HepG2 (cell line): ENCODE results near the gene FRMD3. TPM values are rescaled to one million over a fixed set of nuclear protein-coding genes. Genes with fewer than 3 reads are reported as not detected.

Source experiments
- ARID4A ChIP-seq: sonication (generic); formaldehyde crosslinking; IDR thresholded peaks from 2 replicates; pipeline ENCODE4 v1.5.0; 2020; ENCODE audit warnings: mild to moderate bottlenecking, missing genetic modification reagents, borderline replicate concordance
- BCL6 ChIP-seq: IDR thresholded peaks from 2 replicates; pipeline ENCODE4 v1.6.1; 2016; ENCODE audit warnings: missing genetic modification reagents, missing compliant biosample characterization
- FOXC1 ChIP-seq: sonication (generic); formaldehyde crosslinking; IDR thresholded peaks from 2 replicates; pipeline ENCODE4 v1.8.0; 2022; ENCODE audit warnings: mild to moderate bottlenecking, missing genetic modification reagents, borderline replicate concordance
- NR2F6 ChIP-seq, 2 experiments: IDR thresholded peaks; 2 replicates each; pipeline ENCODE4 v1.6.1; 2016; ENCODE audit warnings: antibody characterized with exemption in 1 of 2, mild to moderate bottlenecking in 1 of 2
- POGZ ChIP-seq: sonication (generic); formaldehyde crosslinking; IDR thresholded peaks from 2 replicates; pipeline ENCODE4 v1.4.0; 2020; ENCODE audit warnings: mild to moderate bottlenecking, missing genetic modification reagents
- SALL1 ChIP-seq: sonication (generic); formaldehyde crosslinking; IDR thresholded peaks from 2 replicates; pipeline ENCODE4 v1.8.0; 2022; ENCODE audit warnings: mild to moderate bottlenecking, missing genetic modification reagents
- SP140L ChIP-seq: sonication (generic); formaldehyde crosslinking; IDR thresholded peaks from 2 replicates; pipeline ENCODE4 v1.4.0; 2020; ENCODE audit warnings: missing genetic modification reagents, borderline replicate concordance
- ZBTB7A ChIP-seq: sonication (generic); formaldehyde crosslinking; IDR thresholded peaks from 2 replicates; pipeline ENCODE4 v1.8.0; 2022; ENCODE audit warnings: mild to moderate bottlenecking, missing genetic modification reagents
- ZFP91 ChIP-seq: sonication (generic); formaldehyde crosslinking; IDR thresholded peaks from 2 replicates; pipeline ENCODE4 v1.9.0; 2022; ENCODE audit warnings: missing genetic modification reagents, mild to moderate bottlenecking, borderline replicate concordance
- ZMYM4 ChIP-seq: sonication (generic); formaldehyde crosslinking; IDR thresholded peaks from 2 replicates; pipeline ENCODE4 v1.8.1; 2023; ENCODE audit warnings: mild to moderate bottlenecking, missing genetic modification reagents
- ZNF205 ChIP-seq: IDR thresholded peaks from 2 replicates; pipeline ENCODE4 v1.6.1; 2018; ENCODE audit warnings: missing biosample characterization, missing genetic modification reagents
- ZNF350 ChIP-seq: sonication (generic); formaldehyde crosslinking; IDR thresholded peaks from 2 replicates; pipeline ENCODE4 v1.4.0; 2020; ENCODE audit warnings: mild to moderate bottlenecking, low read depth, missing genetic modification reagents, borderline replicate concordance
- ZNF414 ChIP-seq: sonication (generic); formaldehyde crosslinking; IDR thresholded peaks from 2 replicates; pipeline ENCODE4 v1.5.0; 2020; ENCODE audit warnings: missing genetic modification reagents
- ZNF660 ChIP-seq: sonication (generic); formaldehyde crosslinking; IDR thresholded peaks from 2 replicates; pipeline ENCODE4 v1.5.1; 2020; ENCODE audit warnings: mild to moderate bottlenecking, low read depth, missing genetic modification reagents, borderline replicate concordance
- ZNF788 ChIP-seq: sonication (generic); formaldehyde crosslinking; IDR thresholded peaks from 2 replicates; pipeline ENCODE4 v1.5.0; 2020; ENCODE audit warnings: mild to moderate bottlenecking, missing genetic modification reagents, borderline replicate concordance
- polyA plus RNA-seq, 8 experiments: library from polyadenylated mRNA; depleted of rRNA in 3 of 8; stranded (reverse) in 7 of 8; unstranded in 1 of 8; fragments of >200 nt; fragmentation: Illumina TruSeq in 4 of 8; extraction: Trizol in 4 of 8; gene quantifications; 2 replicates each; pipeline versions ENCODE4 v1.2.1 to v1.2.3, GENCODE V29; 2011 to 2016; ENCODE audit warnings: low read depth in 4 of 8, missing spikeins in 1 of 8, mixed read lengths in 1 of 8; ENCODE audit not compliant: insufficient read depth in 1 of 8
- total RNA-seq, 5 experiments: library from RNA; depleted of rRNA; stranded (reverse); fragments of >200 nt; fragmentation: Illumina TruSeq; extraction: Trizol; gene quantifications; 2 replicates each; pipeline ENCODE4 v1.2.3, GENCODE V29; 2016; ENCODE audit warnings: low read depth in 1 of 5
- TF ChIP-seq, protein P1 (sequence below): sonication (generic); formaldehyde crosslinking; IDR thresholded peaks from 2 replicates; pipeline ENCODE4 v1.4.0; 2020; ENCODE audit warnings: missing genetic modification reagents, mild to moderate bottlenecking, borderline replicate concordance

Gene FRMD3
- total and polyA plus RNA-seq, 2 of the 13 experiments (the other 11 are each of a cell fraction or from before 2014, with no cell fraction given), result 3.2 to 7.7 TPM

- TF ChIP-seq, protein P1, sequence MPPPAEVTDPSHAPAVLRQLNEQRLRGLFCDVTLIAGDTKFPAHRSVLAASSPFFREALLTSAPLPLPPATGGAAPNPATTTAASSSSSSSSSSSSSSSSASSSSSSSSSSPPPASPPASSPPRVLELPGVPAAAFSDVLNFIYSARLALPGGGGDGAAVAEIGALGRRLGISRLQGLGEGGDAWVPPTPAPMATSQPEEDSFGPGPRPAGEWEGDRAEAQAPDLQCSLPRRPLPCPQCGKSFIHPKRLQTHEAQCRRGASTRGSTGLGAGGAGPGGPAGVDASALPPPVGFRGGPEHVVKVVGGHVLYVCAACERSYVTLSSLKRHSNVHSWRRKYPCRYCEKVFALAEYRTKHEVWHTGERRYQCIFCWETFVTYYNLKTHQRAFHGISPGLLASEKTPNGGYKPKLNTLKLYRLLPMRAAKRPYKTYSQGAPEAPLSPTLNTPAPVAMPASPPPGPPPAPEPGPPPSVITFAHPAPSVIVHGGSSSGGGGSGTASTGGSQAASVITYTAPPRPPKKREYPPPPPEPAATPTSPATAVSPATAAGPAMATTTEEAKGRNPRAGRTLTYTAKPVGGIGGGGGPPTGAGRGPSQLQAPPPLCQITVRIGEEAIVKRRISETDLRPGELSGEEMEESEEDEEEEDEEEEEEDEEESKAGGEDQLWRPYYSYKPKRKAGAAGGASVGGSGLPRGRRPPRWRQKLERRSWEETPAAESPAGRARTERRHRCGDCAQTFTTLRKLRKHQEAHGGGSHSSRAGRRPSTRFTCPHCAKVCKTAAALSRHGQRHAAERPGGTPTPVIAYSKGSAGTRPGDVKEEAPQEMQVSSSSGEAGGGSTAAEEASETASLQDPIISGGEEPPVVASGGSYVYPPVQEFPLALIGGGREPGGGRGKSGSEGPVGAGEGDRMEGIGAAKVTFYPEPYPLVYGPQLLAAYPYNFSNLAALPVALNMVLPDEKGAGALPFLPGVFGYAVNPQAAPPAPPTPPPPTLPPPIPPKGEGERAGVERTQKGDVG (CRISPR knock-in tag), result 0 out of 2 replicates have a peak, but pooled peaks have one; percentile 37
- TF ChIP-seq ZBTB7A (CRISPR knock-in tag), result no peak
- no peak for TF ChIP-seq NR2F6 (IDR thresholded peaks at IDR 0.05)
- 0 out of 2 replicates have a peak, but pooled peaks have one; percentile 19 for TF ChIP-seq NR2F6 (CRISPR knock-in tag; IDR thresholded peaks at IDR 0.05)
- peak; percentile 58; the same call in 1 of the 2 replicates for TF ChIP-seq ZFP91
- 0 out of 2 replicates have a peak, but pooled peaks have one; percentile 27 for TF ChIP-seq FOXC1 (CRISPR knock-in tag)
- TF ChIP-seq ZNF350 (CRISPR knock-in tag), result 0 out of 2 replicates have a peak, but pooled peaks have one; percentile 43
- TF ChIP-seq ARID4A (CRISPR knock-in tag), result peak; percentile 37; the same call in 1 of the 2 replicates
- TF ChIP-seq ZNF788 (CRISPR knock-in tag), result peak; percentile 31; the same call in 1 of the 2 replicates
- 0 out of 2 replicates have a peak, but pooled peaks have one; percentile 33 for TF ChIP-seq ZNF414 (CRISPR knock-in tag)
- TF ChIP-seq ZNF205 (CRISPR knock-in tag), result no peak
- no peak for TF ChIP-seq SP140L (CRISPR knock-in tag)
- TF ChIP-seq ZMYM4, result peak; percentile 25; the same call in 1 of the 2 replicates
- no peak for TF ChIP-seq ZNF660 (CRISPR knock-in tag)
- TF ChIP-seq SALL1 (CRISPR knock-in tag), result peak; percentile 33; the same call in 1 of the 2 replicates
- peak; percentile 55 for TF ChIP-seq BCL6 (CRISPR knock-in tag)
- TF ChIP-seq POGZ, result peak; percentile 24; the same call in 1 of the 2 replicates
Measured at GRCh38 chr9:83432104-83432627, 106.0 kb downstream of the FRMD3 start (continued).
